ENCODE results near the gene CDX1.
A peak's percentile ranks its signal among the peaks of the same experiment; 100 is the strongest.

CDX1 gene

GRCh38 chr5:150142959-150143349, 23.6 kb upstream of the CDX1 start:
- intact Hi-C loops (cut with DNase I), result no loop called here
- DNase-seq, result no peak

DNA sequence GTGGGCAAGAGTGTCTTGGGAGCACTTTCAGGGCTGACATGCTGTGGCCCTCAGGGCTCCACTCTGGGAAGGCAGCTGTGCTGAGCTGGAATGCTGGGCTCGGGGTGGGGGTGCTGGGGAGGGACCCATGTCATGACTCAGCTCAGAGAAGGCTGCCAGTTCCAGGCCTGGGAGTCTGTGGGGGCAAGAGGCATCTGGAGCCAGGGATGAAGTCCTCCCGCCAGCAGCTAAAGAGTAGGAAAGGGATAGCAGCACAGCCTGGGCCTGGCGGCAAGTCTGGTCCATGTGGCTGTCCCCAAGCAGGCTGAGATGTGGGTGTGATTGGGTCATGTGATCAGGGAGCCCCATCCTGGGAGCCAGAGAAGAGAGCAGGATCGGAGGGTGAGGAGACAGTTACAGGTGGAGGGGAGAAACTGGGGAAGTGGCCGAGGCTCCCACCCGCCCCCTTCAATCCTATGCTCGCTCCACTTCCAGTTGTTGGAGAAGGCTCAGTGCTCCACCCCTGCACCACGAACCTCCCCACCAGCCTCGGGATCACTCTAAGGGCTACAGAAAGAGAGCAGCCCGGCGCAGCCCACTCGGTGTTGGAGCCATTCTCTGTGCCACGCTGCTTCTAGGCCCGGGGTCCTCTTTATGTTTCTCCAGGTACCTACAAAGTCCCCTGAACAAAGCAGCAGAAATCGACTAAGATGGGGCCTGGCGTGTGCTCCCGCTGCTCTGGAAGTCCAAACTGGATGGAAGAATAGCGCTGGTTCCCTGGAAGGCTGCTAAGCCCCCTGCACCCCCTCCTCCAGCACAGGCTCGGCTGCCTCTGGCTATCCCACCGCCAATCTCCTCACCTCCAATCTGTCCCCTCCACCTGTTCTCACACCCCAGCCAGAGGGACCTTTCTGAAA, 23.0 kb upstream of the CDX1 start:
- DNase-seq, result peak in 9 of 42 donors; percentile 24 to 66 (median 49)
- intact Hi-C loops (cut with DNase I), result no loop called here

GRCh38 chr5:150144246-150144801, 22.3 kb upstream of the CDX1 start:
- peak in 3 of 42 donors; percentile 25 to 37 (median 27) for DNase-seq

DNA sequence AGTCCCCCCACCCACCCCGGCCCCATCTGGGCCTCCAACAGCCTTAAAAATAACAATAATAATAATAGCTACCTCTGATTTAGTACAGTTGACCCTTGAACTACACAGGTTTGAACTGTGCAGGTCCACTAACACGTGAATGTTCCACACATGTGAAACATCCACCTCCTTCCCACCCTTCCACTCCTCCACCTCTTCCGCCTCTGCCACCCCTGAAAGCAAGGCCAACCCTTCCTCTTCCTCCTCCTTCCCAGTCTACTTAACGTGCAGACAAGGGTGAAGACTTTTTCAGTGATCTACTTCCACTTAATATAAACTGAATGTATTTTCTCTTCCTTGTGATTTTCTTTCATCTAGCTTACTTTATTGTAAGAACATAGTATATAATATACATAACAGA, 21.7 kb upstream of the CDX1 start:
- no peak for DNase-seq

More at GRCh38 chr5:150144246-150144801, 22.3 kb upstream of the CDX1 start:
- intact Hi-C loops (cut with DNase I), result no loop called here

DNA sequence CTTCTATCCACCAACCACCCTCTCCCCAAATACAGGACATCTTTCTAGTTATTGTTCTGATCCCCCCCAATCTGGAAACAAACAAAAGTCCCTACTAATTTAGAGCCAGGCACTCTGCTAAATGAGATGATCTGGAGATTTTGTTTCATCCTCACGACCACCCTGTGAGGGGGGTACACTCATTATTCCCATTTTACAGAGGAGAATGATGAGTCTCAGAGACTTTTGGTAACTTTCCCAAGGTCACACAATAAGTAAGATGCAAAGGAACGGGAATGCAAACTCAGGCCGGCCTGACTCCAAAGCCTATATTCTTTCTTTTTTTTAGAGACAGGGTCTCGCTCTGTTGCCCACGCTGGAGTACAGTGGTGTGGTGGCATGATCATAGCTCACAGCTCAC, 20.3 kb upstream of the CDX1 start:
- intact Hi-C loops (cut with DNase I), result no loop called here

More for the DNA sequence above, 21.7 kb upstream of the CDX1 start:
- intact Hi-C loops (cut with DNase I), result no loop called here

GRCh38 chr5:150146862-150147601, 19.5 kb upstream of the CDX1 start:
- intact Hi-C loops (cut with DNase I), result no loop called here
- peak in 34 of 42 donors; percentile 15 to 86 (median 54) for DNase-seq

More for the DNA sequence above, 20.3 kb upstream of the CDX1 start:
- no peak for DNase-seq

- intact Hi-C loops (cut with DNase I), result no loop called here
- peak in 5 of 42 donors; percentile 26 to 56 (median 38) for DNase-seq
These were observed 18.9 kb upstream of the CDX1 start for GRCh38 chr5:150147670-150148069.

DNA sequence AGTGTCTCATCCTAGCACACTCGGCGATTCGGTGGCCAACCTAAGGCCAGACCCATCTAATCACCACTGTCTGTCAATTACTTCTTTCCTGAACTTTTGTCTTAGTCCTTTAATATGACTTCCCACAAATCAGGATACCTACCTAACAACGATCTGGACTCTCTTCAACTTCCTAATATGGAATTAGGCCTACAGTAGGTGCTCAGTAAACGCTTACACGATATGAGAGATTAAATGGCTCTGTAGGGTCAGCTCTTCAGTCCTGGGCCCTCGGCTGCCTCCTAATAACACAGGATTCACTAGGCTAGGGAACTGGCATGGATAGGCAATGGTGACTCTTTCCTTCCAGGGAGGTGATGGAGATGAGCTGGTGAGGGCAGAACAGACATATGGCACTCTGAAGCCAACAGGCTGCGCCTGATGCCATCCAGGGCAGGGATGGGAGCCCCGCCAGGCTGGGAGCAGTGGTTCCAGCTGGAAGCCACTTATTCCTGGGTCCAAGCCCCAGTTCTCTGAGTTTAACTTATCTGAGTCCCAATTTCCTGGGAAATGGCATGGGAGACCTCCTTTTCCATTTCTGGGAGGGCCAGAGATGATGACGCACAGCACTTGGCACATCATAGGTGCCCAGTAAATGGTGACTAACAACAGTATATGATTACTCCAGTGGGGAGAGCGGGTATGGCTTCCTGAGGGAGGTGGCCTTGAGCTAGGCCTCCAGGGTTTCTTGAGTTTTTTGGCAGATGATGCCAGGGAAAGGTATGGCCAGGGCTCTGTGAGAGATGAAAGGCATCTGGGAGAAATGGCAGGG, 18.3 kb upstream of the CDX1 start:
- intact Hi-C loops (cut with DNase I), result no loop called here
- DNase-seq, result peak in 6 of 42 donors; percentile 29 to 56 (median 36)

GRCh38 chr5:150149618-150150017, 17.0 kb upstream of the CDX1 start:
- DNase-seq, result no peak
- intact Hi-C loops (cut with DNase I), result no loop called here

DNA sequence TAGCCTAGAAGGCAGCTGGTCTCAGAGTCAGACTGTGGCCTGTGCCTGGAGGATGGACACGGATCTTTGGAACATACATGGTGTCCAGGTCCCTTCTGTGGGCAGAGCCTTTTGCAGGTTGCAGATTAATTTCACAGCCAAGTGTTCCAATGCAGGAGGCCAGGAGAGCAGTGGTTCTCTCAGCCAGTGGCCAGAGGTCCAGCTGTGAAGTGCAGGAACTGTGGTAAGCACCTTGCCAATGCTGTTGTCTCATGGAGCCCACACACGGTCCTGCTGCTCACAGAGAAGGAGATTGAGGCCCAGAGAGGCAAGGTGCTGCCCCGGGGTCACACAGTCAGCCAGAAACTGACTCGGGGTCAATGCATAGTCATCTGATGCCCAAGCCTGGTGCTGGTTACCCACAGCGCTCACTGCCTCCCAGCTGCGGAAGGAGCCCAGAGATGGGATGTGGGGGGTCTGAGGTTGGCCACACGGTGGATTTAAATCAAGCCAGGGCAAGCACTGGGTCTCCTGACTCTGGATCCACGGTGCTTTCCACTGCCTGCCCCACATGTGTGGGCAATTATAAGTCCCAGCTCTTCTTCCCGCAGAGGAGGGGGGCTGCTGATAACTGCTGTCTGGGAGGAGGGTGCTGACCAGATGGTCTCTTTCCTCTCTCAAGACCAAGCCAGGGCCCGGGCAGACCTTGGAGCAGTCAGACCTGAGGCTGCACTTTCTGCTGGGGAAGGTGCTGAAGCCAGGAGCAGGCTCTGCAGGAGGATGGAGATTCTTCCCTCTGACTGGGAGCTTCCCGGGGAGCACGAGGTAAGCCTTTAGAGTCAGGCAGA, 13.7 kb upstream of the CDX1 start:
- intact Hi-C loops (cut with DNase I), result no loop called here
- no peak for DNase-seq

- intact Hi-C loops (cut with DNase I), result no loop called here
These were observed 13.1 kb upstream of the CDX1 start for GRCh38 chr5:150153483-150153882.

DNA sequence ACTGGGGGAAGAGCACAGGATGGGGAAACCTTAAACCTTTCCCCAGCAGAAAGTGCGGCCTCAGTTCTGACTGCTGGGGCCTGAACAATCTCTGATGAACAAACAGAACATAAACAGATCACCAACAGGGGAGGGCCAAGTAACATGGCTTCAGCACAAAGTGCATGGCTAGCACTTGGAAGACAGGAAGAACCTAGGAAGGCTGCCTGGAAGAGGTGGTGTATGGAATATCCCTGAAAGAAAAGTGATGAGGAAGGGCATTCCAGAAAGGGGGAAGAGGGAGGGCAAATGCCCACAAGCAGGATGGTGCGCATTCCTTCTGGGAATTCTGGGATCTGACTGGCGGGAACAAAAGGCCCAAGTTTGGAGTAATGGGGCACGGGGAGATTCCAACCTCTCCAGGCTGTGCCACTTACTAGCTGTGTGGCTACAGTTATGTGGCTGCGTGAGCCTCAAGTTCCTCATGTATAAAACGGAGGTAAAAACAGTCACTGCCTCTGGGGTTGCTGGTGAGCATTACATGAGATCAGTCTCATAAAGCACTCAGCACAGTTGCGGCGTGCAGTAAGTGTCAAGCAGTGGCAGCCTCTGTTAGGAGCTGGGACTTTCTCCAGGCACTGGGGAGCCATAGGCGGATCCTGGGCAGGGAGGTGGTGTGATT, 12.5 kb upstream of the CDX1 start:
- intact Hi-C loops (cut with DNase I), result no loop called here
- DNase-seq, result peak in 1 of 42 donors; percentile 41

More at GRCh38 chr5:150153483-150153882, 13.1 kb upstream of the CDX1 start:
- no peak for DNase-seq

- no peak for DNase-seq
- intact Hi-C loops (cut with DNase I), result no loop called here
These were observed 11.9 kb upstream of the CDX1 start for GRCh38 chr5:150154618-150155128.

GRCh38 chr5:150155258-150156026, 11.1 kb upstream of the CDX1 start, which contains the start of gene PDGFRB:
Gene PDGFRB (minus strand): TSS chr5:150155845. CDS start chr5:150137047, 18,798 bp downstream.
- intact Hi-C loops (cut with DNase I), result no loop called here
- peak; percentile 56 to 90 (median 80) for DNase-seq

GRCh38 chr5:150156027-150156368, 10.6 kb upstream of the CDX1 start:
- intact Hi-C loops (cut with DNase I), result no loop called here
- no peak for DNase-seq

DNA sequence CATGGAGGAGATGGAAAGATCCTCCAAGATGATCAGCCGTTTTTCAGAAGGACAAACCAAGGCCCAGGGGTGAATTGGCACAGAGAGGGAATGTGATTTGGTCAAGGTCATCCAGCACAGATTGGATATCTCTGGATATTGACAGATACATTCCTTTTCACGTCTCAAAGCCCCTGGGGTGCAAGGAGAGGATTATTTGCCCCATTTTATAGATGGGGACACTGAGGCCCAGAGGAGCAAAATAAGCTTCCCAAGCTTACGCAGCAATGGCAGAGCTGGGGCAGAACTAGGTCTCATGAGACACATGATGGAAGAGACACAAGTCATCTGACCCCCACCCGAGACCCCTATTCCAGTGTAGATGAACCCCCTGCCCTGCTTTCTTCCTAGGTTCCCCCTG, 10.0 kb upstream of the CDX1 start:
- no peak for DNase-seq
- intact Hi-C loops (cut with DNase I), result no loop called here

DNA sequence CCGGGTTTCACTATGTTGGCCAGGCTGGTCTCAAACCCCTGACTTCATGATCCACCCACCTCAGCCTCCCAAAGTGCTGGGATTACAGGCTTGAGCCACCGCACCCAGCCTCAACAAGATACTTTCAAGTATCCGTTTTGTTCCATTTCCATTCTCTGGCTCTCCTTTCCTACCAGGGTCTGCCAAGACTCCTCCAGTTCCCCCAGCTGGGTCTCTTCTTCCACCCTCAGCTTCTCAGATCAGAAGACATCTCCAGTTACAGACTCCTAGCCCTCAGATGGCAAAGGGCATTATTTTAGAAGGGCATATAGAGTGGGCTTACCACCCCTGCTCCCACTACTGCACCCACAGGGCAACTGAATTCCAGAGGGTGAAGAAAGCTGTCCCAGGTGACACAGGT, 9.4 kb upstream of the CDX1 start:
- intact Hi-C loops (cut with DNase I), result no loop called here

More for the DNA sequence above, 9.4 kb upstream of the CDX1 start:
- no peak for DNase-seq

Data from head of caudate nucleus (tissue), 42 donors.